A172 (cell line): ENCODE data around the gene FOXB1. TPM values are rescaled to one million over a fixed set of nuclear protein-coding genes. Genes with fewer than 3 reads are reported as not detected.
A peak's percentile ranks its signal among the peaks of the same experiment; 100 is the strongest.

Experiments used
- DNase-seq: peaks from one replicate; pipeline ENCODE4 v3.0.0-alpha.2; 2015; ENCODE audit warnings: low spot score
- total RNA-seq: library from RNA; depleted of rRNA; stranded (reverse); fragments of >200 nt; shearing (Covaris generic); gene quantifications from 2 replicates; pipeline ENCODE4 v1.2.3, GENCODE V29; 2014

Gene FOXB1
- total RNA-seq, 1 experiment from 2014 or later: not detected

DNA sequence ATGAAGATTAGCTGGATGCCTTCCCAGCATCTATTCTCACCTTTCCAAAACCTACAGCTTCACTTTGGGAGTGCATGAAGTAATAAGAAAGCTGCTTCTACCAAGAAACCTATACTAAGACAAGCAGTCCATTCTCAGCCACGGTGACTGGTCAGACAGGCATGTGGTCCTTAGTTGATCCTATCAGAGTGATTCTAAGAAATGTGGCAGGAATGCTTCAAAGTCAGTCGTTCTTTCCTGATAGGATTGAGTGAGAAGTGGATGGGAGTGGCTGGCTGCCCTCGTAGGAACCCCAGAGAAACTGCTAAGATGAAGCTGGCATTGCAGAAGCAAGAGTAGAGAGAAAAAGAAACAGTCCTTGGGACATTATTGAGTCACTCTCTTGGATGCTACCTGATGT, 16.6 kb downstream of the FOXB1 start:
- DNase-seq: peak; percentile 33

DNA sequence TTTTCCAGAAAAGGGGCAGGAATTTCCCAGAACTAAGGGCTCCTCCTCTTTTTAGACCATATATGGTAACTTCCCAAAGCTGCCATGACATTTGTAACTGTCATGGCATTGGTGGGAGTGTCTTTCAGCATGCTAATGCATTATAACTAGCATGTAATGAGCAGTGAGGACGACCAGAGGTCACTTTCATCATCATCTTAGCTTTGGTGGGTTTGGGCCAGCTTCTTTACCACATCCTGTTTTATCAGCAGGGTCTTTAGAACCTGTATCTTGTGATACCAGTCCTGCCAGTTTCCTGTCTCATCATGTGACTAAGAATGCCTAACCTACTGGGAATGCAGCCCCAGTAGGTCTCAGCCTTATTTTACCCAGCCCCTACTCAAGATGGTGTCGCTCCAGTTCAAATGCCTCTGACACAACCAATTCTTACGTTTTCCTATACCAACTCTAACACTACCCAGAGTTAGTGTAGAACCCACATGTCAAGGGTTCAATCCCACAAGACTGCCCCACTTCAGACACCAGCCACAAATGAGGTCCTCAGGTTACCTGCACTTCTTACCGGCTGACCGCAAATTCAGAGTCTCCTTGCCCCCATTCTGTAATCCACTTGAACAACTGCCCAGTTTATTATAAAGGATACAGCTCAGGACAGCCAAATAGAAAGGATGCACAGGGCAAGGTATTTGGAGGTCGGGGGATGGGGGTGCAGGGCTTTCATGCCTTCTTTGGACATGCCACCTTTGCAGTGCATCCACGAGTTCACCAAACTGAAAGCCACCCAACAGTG, 17.7 kb downstream of the FOXB1 start:
- peak; percentile 83 for DNase-seq

DNA sequence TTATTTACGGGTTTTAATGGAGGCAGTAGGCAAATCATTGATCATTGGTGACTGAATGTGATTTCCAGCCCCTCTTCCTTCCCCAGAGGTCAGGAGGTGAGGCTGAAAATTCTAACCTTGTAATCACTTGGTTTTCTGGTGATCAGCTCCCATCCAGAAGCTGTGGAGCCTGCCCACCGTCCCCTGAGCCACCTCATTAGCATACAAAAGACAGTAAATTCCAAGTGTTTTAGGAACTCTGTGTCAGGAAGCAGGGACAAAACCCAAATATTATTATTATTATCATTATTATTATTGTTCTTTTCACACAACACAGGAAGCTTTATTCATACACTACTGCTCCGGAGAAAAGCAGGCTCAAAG, 18.2 kb downstream of the FOXB1 start:
- no peak for DNase-seq

DNA sequence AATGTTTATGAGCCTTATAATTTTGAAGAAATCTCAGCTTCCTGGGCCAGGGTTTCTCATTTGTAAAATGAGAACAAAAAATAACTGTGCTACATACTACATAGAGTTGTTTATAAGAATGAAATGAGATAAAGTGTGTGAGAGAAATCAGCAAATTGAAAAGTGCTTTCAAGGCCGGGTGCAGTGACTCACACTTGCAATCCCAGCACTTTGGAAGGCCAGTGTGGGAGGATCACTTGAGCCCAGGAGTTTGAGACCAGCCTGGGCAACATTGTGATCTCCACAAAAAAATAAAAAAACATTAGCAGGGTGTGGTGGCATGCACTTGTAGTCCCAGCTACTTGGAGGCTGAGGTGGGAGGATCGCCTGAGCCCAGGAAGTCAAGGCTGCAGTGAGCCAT, 22.4 kb downstream of the FOXB1 start:
- DNase-seq: no peak

DNA sequence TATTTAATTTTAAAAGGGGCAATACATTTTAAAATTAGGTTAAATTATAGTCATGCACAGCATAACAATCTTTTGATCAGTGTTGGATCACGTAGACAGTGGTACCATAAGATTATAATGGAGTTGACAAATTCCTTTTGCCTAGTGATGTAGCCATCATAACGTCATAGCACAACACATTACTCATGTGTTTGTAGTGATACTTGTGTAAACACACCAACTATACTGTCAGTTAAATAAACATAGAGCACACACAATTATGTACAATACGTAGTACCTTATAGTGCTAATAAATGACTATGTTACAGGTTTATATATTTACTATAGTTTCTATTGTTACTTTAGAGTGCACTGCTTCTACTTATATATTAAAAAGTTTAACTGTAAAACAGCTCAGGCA, 31.2 kb downstream of the FOXB1 start:
- no peak for DNase-seq

DNA sequence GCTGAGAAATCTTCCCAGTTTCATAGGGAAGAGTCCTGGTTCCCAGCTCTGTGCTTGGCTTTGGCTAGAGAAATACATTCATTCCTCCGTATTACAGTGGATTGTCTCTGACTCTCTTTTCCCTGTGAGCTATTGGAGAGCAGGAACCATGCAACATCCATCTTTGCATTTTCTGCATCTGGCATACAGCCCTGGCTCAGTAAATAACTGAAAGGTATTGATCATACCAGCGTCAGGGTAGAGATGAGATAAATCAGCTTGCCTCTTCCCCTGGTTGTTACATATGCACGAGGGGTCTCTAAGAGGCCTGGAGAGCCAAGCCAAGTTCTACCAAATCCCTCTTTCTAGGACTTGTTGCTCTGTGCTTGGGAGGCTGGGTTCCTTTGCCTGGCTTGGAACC, 35.2 kb downstream of the FOXB1 start:
- DNase-seq: no peak

DNA sequence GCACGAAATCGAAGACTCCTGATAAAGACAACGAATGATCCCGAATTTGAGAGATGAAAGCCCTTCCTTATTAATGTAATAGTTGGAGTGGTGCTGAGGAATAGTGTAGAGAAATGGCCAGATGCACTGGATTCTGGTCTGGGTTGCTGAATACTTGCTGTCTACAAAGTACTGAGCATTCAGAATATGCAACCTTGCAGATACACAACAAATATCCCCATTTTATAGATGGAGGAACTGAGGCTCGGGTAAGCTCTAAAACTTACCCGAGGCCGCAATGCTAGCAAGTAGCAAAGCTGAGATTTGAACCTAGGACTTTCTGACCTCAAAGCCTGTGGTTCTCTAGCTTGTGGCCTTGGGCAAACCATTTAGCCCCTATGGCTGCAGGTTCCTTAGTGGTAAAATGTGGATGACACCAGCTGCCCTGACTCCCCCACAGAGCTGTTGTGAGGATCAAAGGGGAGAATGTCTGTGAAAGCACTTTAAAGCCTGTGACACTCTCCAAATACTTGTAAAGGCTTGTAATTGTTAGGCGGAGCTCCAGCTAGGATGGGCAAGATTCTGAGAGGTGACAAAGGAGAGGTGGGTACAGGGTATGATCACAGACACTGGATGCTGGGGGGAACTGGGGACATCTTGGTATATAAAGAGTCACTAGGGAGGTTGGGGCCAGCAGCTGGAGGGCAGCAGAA, 39.8 kb downstream of the FOXB1 start:
- DNase-seq: no peak

DNA sequence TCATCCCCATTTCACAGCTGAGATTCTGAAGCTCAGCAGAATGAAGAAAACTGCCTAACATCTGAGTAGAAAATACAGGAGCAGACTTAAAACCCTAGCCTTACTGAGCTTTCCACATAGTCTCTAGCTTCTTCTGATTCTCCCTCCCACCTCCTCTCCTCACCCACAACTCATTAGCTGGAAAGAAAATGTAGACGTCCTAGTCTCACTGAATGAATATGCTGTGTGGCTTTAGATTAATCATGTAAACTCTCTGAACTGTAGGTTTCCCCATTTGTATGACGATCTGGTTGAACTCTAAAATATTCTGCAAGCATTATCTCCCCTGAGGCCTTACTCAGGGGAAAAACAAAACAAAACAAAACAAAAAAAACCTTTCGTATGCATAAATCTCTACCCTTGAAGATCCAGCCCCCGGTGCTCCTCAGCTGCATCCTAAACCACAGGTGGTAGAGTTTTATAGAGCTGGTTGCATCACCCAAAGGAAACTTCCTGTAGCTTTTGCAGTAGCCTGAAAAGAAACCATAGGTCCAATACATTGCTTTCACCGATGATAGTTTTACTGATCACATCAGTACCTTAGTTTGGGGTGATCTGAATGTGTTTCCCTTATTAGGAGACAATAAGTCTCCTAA, 40.6 kb downstream of the FOXB1 start:
- no peak for DNase-seq

DNA sequence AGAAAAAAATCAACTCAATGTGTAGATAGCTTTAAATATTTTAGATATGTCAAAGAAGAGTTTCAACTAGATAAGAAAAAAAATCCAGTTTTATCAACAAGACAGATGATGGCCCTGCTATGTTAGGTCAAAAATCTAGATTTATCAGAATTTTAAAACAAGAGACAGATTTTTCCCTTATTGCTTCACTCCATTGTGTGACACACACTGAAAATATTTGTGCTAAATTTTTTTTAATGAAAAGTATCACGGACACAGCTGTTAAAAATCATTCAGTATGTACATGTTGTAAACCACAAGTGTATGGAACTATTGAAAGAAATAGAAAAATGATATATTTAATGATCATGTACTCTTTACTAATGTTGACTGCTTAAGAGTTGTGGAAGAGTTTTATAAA, 43.6 kb downstream of the FOXB1 start:
- no peak for DNase-seq

DNA sequence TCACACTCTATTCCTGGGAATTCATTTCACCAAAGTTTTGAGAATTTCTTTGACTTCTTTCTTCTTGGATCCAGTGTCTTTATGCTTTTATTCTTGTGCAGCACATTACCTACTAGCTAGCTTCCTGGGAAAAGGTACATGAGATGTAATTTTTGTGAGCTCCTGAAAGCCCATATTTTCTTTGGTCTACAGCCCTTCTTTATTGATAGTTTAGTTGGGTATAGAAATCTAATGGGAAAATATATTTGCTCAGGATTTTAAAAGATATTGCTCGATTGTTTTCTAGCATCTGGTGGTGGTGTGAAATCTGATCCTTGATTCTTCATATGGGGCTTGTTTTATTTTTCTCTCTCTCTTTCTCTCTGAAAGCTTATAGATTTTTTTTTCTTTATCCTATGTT, 45.8 kb downstream of the FOXB1 start:
- no peak for DNase-seq

DNA sequence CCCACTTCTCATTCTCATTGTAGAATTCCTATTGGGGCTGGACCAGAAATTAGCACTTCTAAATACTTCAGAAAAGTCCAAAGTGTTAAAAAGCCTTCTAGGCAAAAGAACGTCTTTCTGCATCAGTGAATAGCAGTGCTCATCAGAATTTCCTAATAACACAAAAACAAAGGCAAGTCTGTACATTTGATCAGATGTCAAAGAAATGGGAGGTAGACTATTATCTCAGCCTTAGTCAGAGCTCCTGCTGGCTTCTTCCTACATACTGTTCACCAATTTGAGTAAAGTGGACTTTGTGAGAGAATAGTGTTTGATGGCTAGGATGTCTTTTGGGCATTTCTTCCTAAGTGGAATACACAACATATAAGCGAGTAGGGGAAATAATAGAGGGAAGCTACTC, 48.7 kb downstream of the FOXB1 start:
- no peak for DNase-seq

DNA sequence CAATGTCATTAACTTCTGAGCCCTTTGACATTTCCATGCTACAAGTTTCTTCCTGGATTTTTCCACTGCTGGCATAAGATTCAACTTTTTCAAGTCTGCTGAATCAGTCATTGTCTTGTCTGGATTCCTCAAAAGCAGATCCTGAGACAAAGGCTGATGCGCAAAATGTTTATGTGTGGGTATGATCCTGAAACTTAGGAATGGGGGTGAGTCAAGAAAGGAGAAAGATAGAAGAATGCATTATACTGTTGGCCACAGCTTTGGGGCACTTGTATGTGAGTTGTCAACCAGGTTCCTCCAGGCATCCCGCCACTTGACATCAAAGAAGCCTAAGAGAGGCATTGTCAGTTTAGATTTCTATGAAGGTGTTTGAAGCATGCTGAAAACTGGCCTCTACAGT, 50.4 kb downstream of the FOXB1 start:
- DNase-seq: no peak
